ENCODE data around the gene GSTA4.
"Not testable (repeated sequence)": the region's sequence is repeated elsewhere in the genome, so short reads cannot be mapped to it uniquely, and the experiment has no call there.

Gene GSTA4

DNA sequence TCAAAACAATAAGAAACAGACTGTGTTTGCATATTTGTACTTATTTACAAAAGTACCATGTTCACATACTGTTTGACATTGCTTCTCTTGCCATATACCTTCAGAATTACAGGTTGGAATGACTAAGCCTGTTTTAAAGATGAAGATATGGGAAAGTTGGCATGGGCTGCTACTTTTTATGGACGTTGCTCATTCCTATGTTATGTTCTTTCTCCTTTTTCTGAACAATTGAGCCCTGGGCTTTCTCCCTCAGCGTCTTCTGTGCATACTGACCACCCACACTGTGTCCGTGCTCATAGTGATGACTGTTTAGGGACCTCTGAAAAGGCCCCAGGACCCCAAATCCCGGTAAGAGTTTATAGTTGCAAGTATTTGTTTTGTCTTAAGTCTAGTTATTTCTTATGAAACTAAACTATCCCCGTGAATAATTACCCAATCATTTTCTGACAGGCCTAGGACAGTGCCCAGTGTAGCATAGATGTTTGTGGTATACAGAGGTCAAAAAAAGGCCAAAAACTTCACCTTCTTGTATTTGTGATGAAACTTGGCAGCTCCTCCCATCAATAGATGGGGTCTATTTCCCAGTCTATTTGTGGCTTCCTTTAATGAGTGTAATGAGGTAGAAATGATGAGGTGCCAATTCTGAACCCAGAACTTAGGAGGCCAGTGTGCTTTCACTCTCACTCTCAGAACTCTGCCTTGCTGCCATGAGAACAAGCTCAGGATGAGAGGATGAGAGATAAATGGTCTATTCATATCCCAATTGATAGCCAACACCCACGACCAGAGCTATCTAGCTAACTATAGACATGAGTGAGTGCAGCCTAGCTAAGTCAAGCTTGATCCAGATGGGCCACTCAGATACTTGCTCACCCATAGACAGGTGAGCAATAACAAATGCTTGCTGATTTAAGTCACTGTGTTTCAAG lies 40.9 kb downstream of the GSTA4 start:
- H3K27me3 ChIP-seq (ENCODE audit: low read depth) = no peaks in the 10 kb centered on the region
- in situ Hi-C loops (cut with MboI; ENCODE audit: low sequenced_read_pairs) = no loop called here
- no peaks in the 10 kb centered on the region for H3K9me3 ChIP-seq
- no peak for DNase-seq (ENCODE audit: low spot score in 2 of 2)
- peaks cover 3% of the 10 kb centered on the region; the same call in 1 of the 2 replicates for H3K4me1 ChIP-seq
- H3K36me3 ChIP-seq (replicated peaks) = no peaks in the 10 kb centered on the region
- H3K4me3 ChIP-seq = no peak overlapping the region

DNA sequence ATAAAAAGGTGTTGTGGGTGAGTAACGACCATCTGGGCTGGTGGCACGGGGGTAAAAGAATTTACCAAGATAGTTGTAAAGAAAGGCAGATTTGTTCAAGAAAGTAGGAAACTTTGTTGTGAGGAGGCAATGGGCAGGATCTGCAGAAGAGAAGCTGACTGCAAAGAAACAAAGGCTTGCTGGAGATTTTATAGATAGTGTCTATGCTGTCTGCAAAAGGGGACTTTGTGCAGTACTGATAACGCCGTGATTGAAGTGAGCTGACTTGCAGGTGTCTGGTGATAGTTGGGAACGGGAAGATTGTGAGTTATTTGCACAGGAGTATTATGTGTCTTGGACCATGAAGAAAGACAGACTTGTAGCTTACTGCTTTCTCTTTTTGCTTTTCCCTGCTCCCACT lies 48.8 kb downstream of the GSTA4 start:
- no peak for DNase-seq (ENCODE audit: low spot score in 2 of 2)
- in situ Hi-C loops (cut with MboI; ENCODE audit: low sequenced_read_pairs) = no loop called here

DNA sequence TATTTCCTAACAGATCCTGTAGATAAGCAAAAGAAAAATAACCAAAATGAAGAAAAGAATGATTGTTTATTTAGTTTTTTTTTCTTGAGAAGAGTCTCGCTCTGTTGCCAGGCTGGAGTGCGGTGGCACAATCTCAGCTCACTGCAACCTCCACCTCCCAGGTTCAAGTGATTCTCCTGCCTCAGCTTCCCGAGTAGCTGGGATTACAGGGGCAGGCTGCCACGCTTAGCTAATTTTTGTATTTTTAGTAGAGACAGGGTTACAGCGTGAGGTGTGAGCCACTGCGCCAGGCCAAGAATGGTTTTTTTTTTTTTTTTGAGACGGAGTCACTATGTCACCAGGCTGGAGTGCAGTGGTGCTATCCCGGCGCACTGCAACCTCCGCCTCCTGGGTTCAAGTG lies 52.3 kb downstream of the GSTA4 start:
- H3K36me3 ChIP-seq (replicated peaks); H3K27me3 ChIP-seq (ENCODE audit: low read depth); DNase-seq (ENCODE audit: low spot score in 2 of 2); H3K9me3 ChIP-seq; in situ Hi-C loops (cut with MboI; ENCODE audit: low sequenced_read_pairs); H3K4me3 ChIP-seq; H3K4me1 ChIP-seq: not testable (repeated sequence)

More for the DNA sequence above, 48.8 kb downstream of the GSTA4 start:
- no peaks in the 10 kb centered on the region for H3K9me3 ChIP-seq
- no peak overlapping the region for H3K4me3 ChIP-seq
- no peaks in the 10 kb centered on the region for H3K27me3 ChIP-seq (ENCODE audit: low read depth)
- H3K4me1 ChIP-seq = peaks cover 5% of the 10 kb centered on the region
- no peaks in the 10 kb centered on the region for H3K36me3 ChIP-seq (replicated peaks)

DNA sequence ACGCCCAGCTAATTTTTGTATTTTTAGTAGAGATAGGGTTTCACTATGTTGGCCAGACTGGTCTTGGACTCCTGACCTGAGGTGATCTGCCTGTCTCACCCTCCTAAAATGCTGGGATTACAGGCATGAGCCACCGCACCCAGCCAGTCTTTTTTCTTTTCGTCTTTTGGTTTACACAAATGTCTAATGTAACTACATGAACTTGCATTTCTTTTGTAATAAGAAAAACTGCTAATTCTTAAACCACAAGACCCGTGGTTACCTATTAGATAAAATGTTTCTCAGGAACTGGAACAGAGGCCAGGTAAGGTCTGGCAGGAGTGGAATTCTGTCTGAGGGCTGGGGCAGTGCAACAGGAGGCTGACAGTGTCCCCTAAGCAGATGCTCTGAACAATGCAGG lies 52.9 kb downstream of the GSTA4 start:
- DNase-seq (ENCODE audit: low spot score in 2 of 2) = no peak
- Histone ChIP-seq H3K4me1 (peaks cover 5% of the 10 kb centered on the region), H3K4me3 (no peak overlapping the region), H3K27me3 (ENCODE audit: low read depth) (no peaks in the 10 kb centered on the region), H3K9me3 (no peaks in the 10 kb centered on the region), H3K36me3 (replicated peaks) (no peaks in the 10 kb centered on the region)
- in situ Hi-C loops (cut with MboI; ENCODE audit: low sequenced_read_pairs) = no loop called here

DNA sequence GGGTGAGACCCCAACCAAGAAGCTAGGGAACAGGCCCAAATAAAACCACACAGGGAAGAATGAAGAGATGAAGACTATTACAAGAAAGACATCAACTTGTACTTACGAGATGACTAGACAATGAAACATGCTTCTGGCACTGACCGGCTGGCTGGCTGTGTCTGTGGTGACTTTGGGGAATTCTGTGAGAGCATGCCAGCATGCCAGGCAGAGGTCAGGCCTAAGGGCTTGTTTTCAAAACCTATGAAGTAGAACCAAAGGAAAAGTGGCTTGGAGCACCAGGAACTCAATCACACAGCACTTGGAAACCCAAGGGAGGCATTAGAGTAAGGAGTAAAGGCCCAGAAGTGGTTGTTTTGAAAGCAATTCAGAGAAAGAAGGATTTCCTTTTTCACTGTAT lies 57.2 kb downstream of the GSTA4 start:
- Histone ChIP-seq H3K4me1 (no peaks in the 10 kb centered on the region), H3K9me3 (no peaks in the 10 kb centered on the region), H3K27me3 (ENCODE audit: low read depth) (no peaks in the 10 kb centered on the region), H3K36me3 (replicated peaks) (no peaks in the 10 kb centered on the region), H3K4me3 (no peak overlapping the region)
- in situ Hi-C loops (cut with MboI; ENCODE audit: low sequenced_read_pairs) = no loop called here
- DNase-seq (ENCODE audit: low spot score in 2 of 2) = no peak

DNA sequence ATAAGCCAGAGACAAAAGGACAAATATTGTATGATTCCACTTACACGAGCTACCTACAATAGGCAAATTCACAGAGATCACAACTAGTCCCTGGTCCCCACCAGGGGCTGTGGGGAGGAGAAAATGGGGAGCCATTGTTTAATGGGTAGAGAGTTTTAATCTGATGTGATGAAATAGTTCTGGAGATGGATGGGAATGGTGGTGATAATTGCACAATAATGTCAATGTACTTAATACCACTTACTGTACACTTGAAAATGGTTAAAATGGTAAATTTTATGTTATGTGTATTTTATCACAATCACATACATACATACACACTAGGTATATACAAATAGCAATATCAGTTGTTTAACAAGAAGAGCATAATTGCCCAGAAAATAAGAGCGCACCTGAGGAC lies 61.3 kb downstream of the GSTA4 start:
- peaks cover 10% of the 10 kb centered on the region for H3K4me1 ChIP-seq
- no peaks in the 10 kb centered on the region for H3K27me3 ChIP-seq (ENCODE audit: low read depth)
- no peak overlapping the region for H3K4me3 ChIP-seq
- no peaks in the 10 kb centered on the region for H3K36me3 ChIP-seq (replicated peaks)
- in situ Hi-C loops (cut with MboI; ENCODE audit: low sequenced_read_pairs) = no loop called here
- DNase-seq (ENCODE audit: low spot score in 2 of 2) = no peak
- H3K9me3 ChIP-seq = no peaks in the 10 kb centered on the region

DNA sequence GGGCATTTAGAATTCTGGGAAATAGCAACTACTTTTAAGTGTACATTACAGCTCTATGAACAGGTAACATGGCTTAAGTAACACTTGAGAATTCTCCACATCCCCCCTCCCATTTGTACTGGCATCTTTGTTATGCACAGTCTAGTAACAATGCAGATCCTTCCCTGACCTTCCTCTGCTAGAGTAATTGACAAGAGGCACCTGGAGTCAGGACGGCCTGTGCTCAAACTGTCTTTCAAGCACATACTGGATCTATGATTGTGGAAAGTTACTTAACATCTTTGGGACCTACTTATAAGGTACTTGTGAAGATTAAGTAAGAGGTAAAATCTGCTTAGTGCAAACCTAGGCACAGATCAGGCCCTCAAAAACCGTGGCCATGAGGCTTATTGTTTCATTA lies 63.7 kb downstream of the GSTA4 start:
- Histone ChIP-seq H3K9me3 (no peaks in the 10 kb centered on the region; the same call in 1 of the 2 replicates), H3K27me3 (ENCODE audit: low read depth) (no peaks in the 10 kb centered on the region), H3K36me3 (replicated peaks) (no peaks in the 10 kb centered on the region), H3K4me1 (peaks cover 16% of the 10 kb centered on the region), H3K4me3 (no peak overlapping the region)
- peak; percentile 56 to 78 for DNase-seq (ENCODE audit: low spot score in 2 of 2)
- in situ Hi-C loops (cut with MboI; ENCODE audit: low sequenced_read_pairs) = no loop called here

DNA sequence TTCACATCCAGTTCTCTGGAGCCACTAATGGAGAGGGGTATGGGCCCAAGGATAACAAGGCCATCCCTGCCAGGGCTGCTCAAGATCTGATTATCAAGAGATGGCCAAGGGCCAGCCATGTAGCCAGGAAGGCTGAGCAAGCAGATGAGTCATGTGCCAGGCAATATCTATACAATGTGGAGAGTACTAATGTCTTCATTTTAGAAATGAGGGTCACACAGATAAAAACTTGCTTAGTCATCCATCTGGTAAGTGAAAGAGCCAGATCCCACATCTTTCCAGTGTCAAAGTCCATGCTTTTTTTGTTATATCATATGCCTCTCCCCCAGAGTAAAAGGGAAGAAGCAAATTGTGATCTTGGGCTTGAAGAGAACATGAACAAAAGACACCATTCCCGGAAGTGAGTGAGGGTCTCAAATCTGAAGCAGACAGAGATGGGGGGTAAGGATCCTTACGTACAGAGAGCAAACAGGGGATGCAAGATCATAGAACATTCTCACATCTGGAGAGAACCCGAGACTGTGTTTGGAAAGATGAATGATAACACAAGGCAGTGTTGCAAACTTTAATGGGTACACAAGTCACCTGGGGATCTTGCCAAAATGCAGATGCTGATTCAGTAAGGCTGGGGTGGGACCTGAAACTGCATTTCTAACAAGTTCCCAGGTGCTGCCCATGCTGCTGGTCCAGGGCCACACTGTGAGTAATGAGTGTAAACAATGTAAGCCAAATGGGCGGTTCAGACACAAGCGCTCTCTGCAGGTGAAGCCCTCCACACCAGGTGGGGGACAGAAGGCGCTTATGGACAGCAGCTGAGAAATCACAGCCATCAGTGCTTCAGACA lies 65.5 kb downstream of the GSTA4 start:
- Histone ChIP-seq H3K4me1 (peaks cover 29% of the 10 kb centered on the region), H3K36me3 (replicated peaks) (no peaks in the 10 kb centered on the region), H3K27me3 (ENCODE audit: low read depth) (no peaks in the 10 kb centered on the region), H3K4me3 (no peak overlapping the region), H3K9me3 (no peaks in the 10 kb centered on the region; the same call in 1 of the 2 replicates)
- in situ Hi-C loops (cut with MboI; ENCODE audit: low sequenced_read_pairs) = no loop called here
- DNase-seq (ENCODE audit: low spot score in 2 of 2) = no peak
